T-helper 2 cell treated with Interferon-gamma antibody and Interleukin-4, amounts not matched to agents 100 ng/mL and 5 ng/mL, for 36 hours (primary cell): ENCODE data around the gene DCP1B. TPM values are rescaled to one million over a fixed set of nuclear protein-coding genes. Genes with fewer than 3 reads are reported as not detected.

Experiments
- intact Hi-C: fragments of 100-400 bp; cut with micrococcal nuclease; formaldehyde crosslinking; loops from one replicate; pipeline ENCODE4 v1.15.1; 2023
- total RNA-seq: library from RNA; stranded (reverse); gene quantifications from 2 replicates; pipeline ENCODE4 v1.2.3, GENCODE V29; 2022

Gene DCP1B
- total RNA-seq, 1 donor from 2014 or later, result 12.5 TPM

GRCh38 chr12:1907652-1908611 is 96.3 kb downstream of the DCP1B start:
- intact Hi-C loops, result no loop called here

GRCh38 chr12:1906579-1906978 is 97.7 kb downstream of the DCP1B start:
- intact Hi-C loops, result no loop called here

GRCh38 chr12:1904875-1905274 is 99.4 kb downstream of the DCP1B start:
- intact Hi-C loops, result no loop called here

GRCh38 chr12:1896964-1897363 is 107.3 kb downstream of the DCP1B start:
- intact Hi-C loops, result no loop called here

Other genes with a start within 250 kb of the DCP1B start
- gene LRTM2, start 183.9 kb downstream of the DCP1B start, total RNA-seq, result not detected in 2 replicates
- gene CACNA2D4, start 85.8 kb downstream of the DCP1B start, total RNA-seq, result 12.3 and 15.3 TPM in 2 replicates
- 0.09 and 0.14 TPM in 2 replicates for gene CACNA1C, start 48.5 kb upstream of the DCP1B start, total RNA-seq